Spleen (tissue), 11 donors: ENCODE results near the gene MLYCD. TPM values are rescaled to one million over a fixed set of nuclear protein-coding genes. Genes with fewer than 3 reads are reported as not detected.

Source experiments
- DNase-seq: peaks from one replicate; pipeline ENCODE4 v3.0.0-alpha.2; 2020
- H3K27ac ChIP-seq, 8 donors: fragments of 200-600 bp; sonication (generic) in 7 of 8; 1 replicate in 4 of 8; 2 replicates in 4 of 8; pipeline versions ENCODE4 v1.5.0 to v1.8.0; 2016 to 2021; ENCODE audit warnings: inconsistent platforms in 4 of 8, mild to moderate bottlenecking in 4 of 8, moderate library complexity in 1 of 8
- H3K27me3 ChIP-seq, 7 donors: fragments of 200-600 bp; sonication (generic) in 6 of 7; replicated peaks in 1 of 7; 1 replicate in 4 of 7; 2 replicates in 3 of 7; pipeline versions ENCODE4 v1.5.0 to v1.8.0; 2016 to 2021; ENCODE audit warnings: inconsistent platforms in 3 of 7, mild to moderate bottlenecking in 1 of 7
- H3K36me3 ChIP-seq, 6 donors: fragments of 200-600 bp; sonication (generic) in 5 of 6; 1 replicate in 4 of 6; 2 replicates in 2 of 6; pipeline versions ENCODE4 v1.5.0 to v1.8.0; 2016 to 2021; ENCODE audit warnings: inconsistent platforms in 2 of 6
- H3K4me1 ChIP-seq, 6 donors: fragments of 200-600 bp; sonication (generic) in 5 of 6; 1 replicate in 3 of 6; 2 replicates in 3 of 6; pipeline versions ENCODE4 v1.5.0 to v1.8.0; 2016 to 2021; ENCODE audit warnings: inconsistent platforms in 3 of 6
- H3K4me3 ChIP-seq, 8 donors: fragments of 200-600 bp; sonication (generic) in 7 of 8; 1 replicate in 4 of 8; 2 replicates in 4 of 8; pipeline versions ENCODE4 v1.5.0 to v1.8.0; 2016 to 2021; ENCODE audit warnings: inconsistent platforms in 4 of 8, mild to moderate bottlenecking in 4 of 8, moderate library complexity in 2 of 8
- H3K9me3 ChIP-seq, 8 donors: fragments of 200-600 bp; sonication (generic) in 7 of 8; 1 replicate in 4 of 8; 2 replicates in 4 of 8; pipeline versions ENCODE4 v1.5.0 to v1.8.0; 2016 to 2021; ENCODE audit warnings: inconsistent platforms in 4 of 8
- POLR2A ChIP-seq, 3 donors: fragments of 450-650 bp; IDR thresholded peaks; one replicate each; pipeline ENCODE4 v1.5.1; 2017; ENCODE audit warnings: antibody characterized with exemption in 3 of 3, mild to moderate bottlenecking in 1 of 3
- POLR2AphosphoS5 ChIP-seq, 3 donors: sonication (generic); formaldehyde crosslinking; IDR thresholded peaks; one replicate each; pipeline ENCODE4 v1.5.1; 2017; ENCODE audit warnings: antibody characterized with exemption in 3 of 3
- WGBS, 5 donors: extraction: QIAGEN DNeasy Blood & Tissue Kit in 3 of 5; methylation state at CpG; one replicate each; pipeline versions ENCODE4 v1.1.5 to v1.1.7; 2013 to 2018; 5-methylcytosine and 5-hydroxymethylcytosine counted together
- intact Hi-C: fragments of 100-400 bp; cut with DNase I; formaldehyde crosslinking; loops from one replicate; pipeline ENCODE4 v1.15.0; 2023; ENCODE audit warnings: low total_unique reads
- polyA plus RNA-seq, 3 donors: library from polyadenylated mRNA; stranded (reverse); fragments of 200-250 nt; gene quantifications; one replicate each; pipeline ENCODE4 v1.2.1, GENCODE V29; 2013
- total RNA-seq, 7 donors: library from RNA; depleted of rRNA in 3 of 7; stranded (reverse); fragments of >200 nt in 3 of 7; fragmentation: NEBNext Ultra II Directional in 4 of 7; extraction: Animal tissue kit (Norgen Biotek cat#: 25700) in 4 of 7; gene quantifications; one replicate each; pipeline versions ENCODE4 v1.1.0 to v1.2.1, GENCODE V29; 2016 to 2021
- TF ChIP-seq, protein P1 (sequence below), 11 experiments: fragments of 200-600 bp in 7 of 11; fragments of 450-650 bp in 4 of 11; sonication (generic) in 4 of 11; IDR thresholded peaks in 8 of 11; conservative IDR thresholded peaks in 3 of 11; 1 replicate in 7 of 11; 2 replicates in 4 of 11; pipeline versions ENCODE4 v1.4.0 to v1.8.0; 2016 to 2021; ENCODE audit warnings: antibody characterized with exemption in 11 of 11, inconsistent platforms in 4 of 11, mild to moderate bottlenecking in 1 of 11
- donor health status: healthy with polysubstance abuse.
- donor health status: DM: no; HTN: no; CAD: no; lungs with moderate emphysema.
- donor health status: DM: no; HTN: no; CAD: no.
- donor health status: Bipolar disorder and iron deficiency.
- donor health status: healthy.
- donor health status: DM: no; HTN: no; CAD: no.
- donor health status: DM: yes; HTN: yes; CAD: no.

MLYCD gene
- total and polyA plus RNA-seq, 10 donors = 2.0 to 14.3 (median 9.9) TPM

DNA sequence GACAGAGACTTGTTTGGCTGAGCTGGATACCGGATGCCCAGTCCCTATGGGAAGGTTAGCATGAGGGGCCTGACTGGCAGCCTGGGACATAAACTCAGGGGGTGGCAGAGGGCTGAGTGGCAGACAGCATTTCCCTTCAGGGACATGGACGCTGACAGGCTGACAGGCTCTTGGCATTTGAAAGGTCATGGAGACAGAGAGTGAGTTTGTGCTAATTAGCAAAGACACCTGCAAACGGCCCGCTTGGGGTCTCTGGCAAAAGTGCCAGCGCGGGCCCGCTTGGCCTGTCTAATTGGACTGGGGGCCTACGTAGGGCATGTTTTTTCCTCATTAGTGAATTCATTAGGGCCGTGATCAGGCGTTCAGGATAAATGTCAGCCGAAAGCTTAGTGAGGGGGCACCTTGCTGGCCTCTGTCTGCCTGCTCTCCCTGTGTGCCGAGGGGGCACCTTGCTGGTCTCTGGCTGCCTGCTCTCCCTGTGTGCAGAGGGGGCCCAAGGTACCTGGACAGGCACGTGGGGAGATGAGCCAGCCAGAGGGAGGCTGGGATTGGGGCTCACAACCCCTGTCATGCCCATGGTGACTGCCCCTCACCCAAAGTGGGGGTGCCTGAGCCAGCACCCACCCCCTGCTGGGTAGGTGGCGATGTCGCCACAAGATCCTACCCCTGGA is 76.8 kb downstream of the MLYCD start:
- TF ChIP-seq, protein P1, sequence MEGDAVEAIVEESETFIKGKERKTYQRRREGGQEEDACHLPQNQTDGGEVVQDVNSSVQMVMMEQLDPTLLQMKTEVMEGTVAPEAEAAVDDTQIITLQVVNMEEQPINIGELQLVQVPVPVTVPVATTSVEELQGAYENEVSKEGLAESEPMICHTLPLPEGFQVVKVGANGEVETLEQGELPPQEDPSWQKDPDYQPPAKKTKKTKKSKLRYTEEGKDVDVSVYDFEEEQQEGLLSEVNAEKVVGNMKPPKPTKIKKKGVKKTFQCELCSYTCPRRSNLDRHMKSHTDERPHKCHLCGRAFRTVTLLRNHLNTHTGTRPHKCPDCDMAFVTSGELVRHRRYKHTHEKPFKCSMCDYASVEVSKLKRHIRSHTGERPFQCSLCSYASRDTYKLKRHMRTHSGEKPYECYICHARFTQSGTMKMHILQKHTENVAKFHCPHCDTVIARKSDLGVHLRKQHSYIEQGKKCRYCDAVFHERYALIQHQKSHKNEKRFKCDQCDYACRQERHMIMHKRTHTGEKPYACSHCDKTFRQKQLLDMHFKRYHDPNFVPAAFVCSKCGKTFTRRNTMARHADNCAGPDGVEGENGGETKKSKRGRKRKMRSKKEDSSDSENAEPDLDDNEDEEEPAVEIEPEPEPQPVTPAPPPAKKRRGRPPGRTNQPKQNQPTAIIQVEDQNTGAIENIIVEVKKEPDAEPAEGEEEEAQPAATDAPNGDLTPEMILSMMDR (IDR thresholded peaks at IDR 0.05 in 8 of 11, conservative IDR thresholded peaks at IDR 0.05 in 3 of 11) = no peak
- TF ChIP-seq POLR2A (IDR thresholded peaks at IDR 0.05) = no peak
- TF ChIP-seq POLR2AphosphoS5 (IDR thresholded peaks at IDR 0.05) = no peak
- Histone ChIP-seq H3K27me3 (peaks cover 0 to 40% (median 0%) of the 10 kb centered on the region in 7 donors), H3K27ac (no peak overlapping the region), H3K36me3 (no peaks in the 10 kb centered on the region), H3K9me3 (peaks cover 0 to 21% (median 17%) of the 10 kb centered on the region in 8 donors), H3K4me3 (no peak overlapping the region), H3K4me1 (no peaks in the 10 kb centered on the region)
- no peak for DNase-seq
- intact Hi-C loops = no loop called here
- 75 to 84% (median 80%) methylated on average over 15 of the region's 15 CpGs for WGBS, 5 donors

Other genes starting within 250 kb of the MLYCD start
- gene HSBP1, start 91.1 kb upstream of the MLYCD start, total RNA-seq = 10 to 100 TPM; 11.0 to 68.5 (median 61.6) TPM
- gene HSBP1, start 91.1 kb upstream of the MLYCD start, polyA plus RNA-seq = 10 to 100 TPM; 27.9 to 47.0 (median 30.4) TPM
- 10 to 100 TPM in 2 of 7 donors, 1 to 10 TPM in 5; 4.7 to 13.5 (median 9.5) TPM for gene OSGIN1, start 54.1 kb downstream of the MLYCD start, total RNA-seq
- 10 to 100 TPM in 1 of 3 donors, 1 to 10 TPM in 2; 2.3 to 13.2 (median 6.1) TPM for gene OSGIN1, start 54.1 kb downstream of the MLYCD start, polyA plus RNA-seq
- gene NECAB2, start 69.1 kb downstream of the MLYCD start, total RNA-seq = 1 to 10 TPM in 3 of 7 donors, under 1 TPM in 1, not detected in 3; 0.95 to 3.1 (median 1.6) TPM
- gene NECAB2, start 69.1 kb downstream of the MLYCD start, polyA plus RNA-seq = under 1 TPM in 2 of 3 donors, not detected in 1; 0.16 to 0.20 TPM
- gene SLC38A8, start 143.7 kb downstream of the MLYCD start, total RNA-seq = not detected
- under 1 TPM in 1 of 3 donors, not detected in 2; 0.37 TPM for gene SLC38A8, start 143.7 kb downstream of the MLYCD start, polyA plus RNA-seq
- 100 to 1,000 TPM in 3 of 7 donors, 10 to 100 TPM in 4; 76.4 to 121 (median 98.7) TPM for gene MBTPS1, start 217.8 kb downstream of the MLYCD start, total RNA-seq
- 10 to 100 TPM; 34.5 to 44.2 (median 39.9) TPM for gene MBTPS1, start 217.8 kb downstream of the MLYCD start, polyA plus RNA-seq
- 10 to 100 TPM; 18.3 to 29.0 (median 23.4) TPM for gene HSDL1, start 246.1 kb downstream of the MLYCD start, total RNA-seq
- 10 to 100 TPM; 10.1 to 15.7 (median 14.0) TPM for gene HSDL1, start 246.1 kb downstream of the MLYCD start, polyA plus RNA-seq
- gene DNAAF1, start 246.2 kb downstream of the MLYCD start, total RNA-seq = 1 to 10 TPM in 2 of 7 donors, under 1 TPM in 4, not detected in 1; 0.20 to 2.0 (median 0.79) TPM
- gene DNAAF1, start 246.2 kb downstream of the MLYCD start, polyA plus RNA-seq = 1 to 10 TPM; 1.3 to 4.3 (median 2.0) TPM